Esophagus muscularis mucosa (tissue), 4 donors: Measurements from ENCODE around the gene SLC44A5.

Experiments used
- CTCF ChIP-seq, 3 experiments: fragments of 200-600 bp in 2 of 3; fragments of 450-650 bp in 1 of 3; sonication (generic) in 2 of 3; IDR thresholded peaks; one replicate each; pipeline ENCODE4 v1.5.1; 2017 to 2019; ENCODE audit warnings: antibody characterized with exemption in 3 of 3, mild to moderate bottlenecking in 2 of 3, moderate library complexity in 1 of 3
- EP300 ChIP-seq: sonication (generic); formaldehyde crosslinking; IDR thresholded peaks from one replicate; pipeline ENCODE4 v1.6.1; 2017; ENCODE audit warnings: antibody characterized with exemption
- POLR2A ChIP-seq: fragments of 450-650 bp; IDR thresholded peaks from one replicate; pipeline ENCODE4 v1.6.1; 2017; ENCODE audit warnings: antibody characterized with exemption, moderate library complexity, mild to moderate bottlenecking, low read depth

GRCh38 chr1:75449998-75450397 is 160.9 kb downstream of the SLC44A5 start:
- no peak for TF ChIP-seq CTCF (IDR thresholded peaks at IDR 0.05)
- no peak for TF ChIP-seq POLR2A
- TF ChIP-seq EP300: no peak
